Stimulated activated CD8-positive, alpha-beta memory T cell treated with anti-CD3 and anti-CD28 coated beads, Interleukin-15, amount 100 ng/mL, for 4 hours (primary cell): ENCODE measurements around the gene MRPS12.
"Not testable (repeated sequence)": the region's sequence is repeated elsewhere in the genome, so short reads cannot be mapped to it uniquely, and the experiment has no call there.

Experiments used
- DNase-seq, 2 donors: peaks; one replicate each; pipeline ENCODE4 v3.0.0-alpha.2; 2020; ENCODE audit warnings: low read depth in 2 of 2

The MRPS12 gene

GRCh38 chr19:38939957-38940356 lies 9.2 kb downstream of the MRPS12 start:
- DNase-seq: no peak

- not testable (repeated sequence) for DNase-seq
Measured at GRCh38 chr19:38941466-38941865, 10.7 kb downstream of the MRPS12 start.

GRCh38 chr19:38941979-38942378 lies 11.2 kb downstream of the MRPS12 start:
- DNase-seq: no peak

- no peak for DNase-seq
Measured at GRCh38 chr19:38942471-38943181, 11.9 kb downstream of the MRPS12 start.

GRCh38 chr19:38944981-38945506 lies 14.3 kb downstream of the MRPS12 start:
- DNase-seq: no peak

- DNase-seq: no peak
Measured at GRCh38 chr19:38945562-38946228, 15.0 kb downstream of the MRPS12 start.

- no peak for DNase-seq
Measured at GRCh38 chr19:38946229-38947010, 15.7 kb downstream of the MRPS12 start.

- peak; percentile 69 to 78 for DNase-seq
Measured at GRCh38 chr19:38949580-38950367, 19.0 kb downstream of the MRPS12 start.

- DNase-seq: no peak
Measured at GRCh38 chr19:38951187-38951586, 20.4 kb downstream of the MRPS12 start.

- no peak for DNase-seq
Measured at GRCh38 chr19:38952395-38953165, 21.8 kb downstream of the MRPS12 start.

GRCh38 chr19:38953677-38954076 lies 22.9 kb downstream of the MRPS12 start:
- no peak for DNase-seq

GRCh38 chr19:38956264-38956663 lies 25.5 kb downstream of the MRPS12 start:
- no peak for DNase-seq

- DNase-seq: no peak
Measured at GRCh38 chr19:38958301-38958700, 27.6 kb downstream of the MRPS12 start.

- DNase-seq: no peak
Measured at GRCh38 chr19:38959618-38960017, 28.9 kb downstream of the MRPS12 start.

- no peak for DNase-seq
Measured at GRCh38 chr19:38964738-38965137, 34.0 kb downstream of the MRPS12 start.

- DNase-seq: not testable (repeated sequence)
Measured at GRCh38 chr19:38966149-38966548, 35.4 kb downstream of the MRPS12 start.

GRCh38 chr19:38970664-38971532 lies 40.2 kb downstream of the MRPS12 start:
- DNase-seq: no peak

- no peak for DNase-seq
Measured at GRCh38 chr19:38971672-38972071, 40.9 kb downstream of the MRPS12 start.

- no peak for DNase-seq
Measured at GRCh38 chr19:38974624-38975213, 44.0 kb downstream of the MRPS12 start.
